Measurements from ENCODE around the gene ASTN2.

ASTN2 gene

DNA sequence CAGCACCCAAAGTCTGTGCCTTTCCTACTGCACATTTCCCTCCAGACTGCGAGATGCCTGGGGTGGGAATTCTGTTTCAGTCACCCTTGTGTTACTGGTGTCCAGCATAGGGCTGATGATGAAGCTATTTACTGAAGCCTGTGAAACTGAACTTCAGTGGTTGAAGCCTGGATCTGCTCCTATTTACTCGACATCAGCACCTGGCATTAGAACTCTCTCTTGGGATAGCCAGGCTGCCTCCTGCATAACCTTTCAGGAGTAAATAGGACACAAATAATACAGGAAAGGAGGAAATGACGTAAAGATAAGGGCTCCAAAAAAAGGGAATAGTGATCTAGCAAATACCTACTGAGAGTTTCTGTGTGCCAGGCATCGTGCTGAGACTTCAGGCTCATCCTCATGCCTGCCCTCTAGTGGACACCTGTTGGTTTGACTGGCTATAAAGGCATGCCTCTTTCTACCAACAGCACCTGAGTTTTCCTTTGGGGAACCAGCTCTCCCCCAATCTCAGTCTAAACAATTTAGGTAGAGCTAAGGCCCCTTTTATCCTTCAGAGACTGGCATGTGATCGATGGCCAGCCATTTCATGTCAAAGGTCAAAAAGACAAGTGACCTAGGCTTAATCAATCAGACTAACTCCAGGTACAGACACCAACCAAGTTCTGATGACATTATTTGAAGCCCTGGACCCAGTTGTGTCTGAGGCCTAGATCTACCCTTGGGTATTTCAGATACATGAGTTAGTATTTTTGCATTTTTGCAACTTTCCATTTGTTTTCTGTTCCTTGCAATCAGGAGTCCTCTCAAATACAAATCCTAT is 919.8 kb downstream of the ASTN2 start:
- DNase-seq, result peak; percentile 59

GRCh38 chr9:116493183-116493860 is 921.5 kb downstream of the ASTN2 start:
- DNase-seq, result no peak

DNA sequence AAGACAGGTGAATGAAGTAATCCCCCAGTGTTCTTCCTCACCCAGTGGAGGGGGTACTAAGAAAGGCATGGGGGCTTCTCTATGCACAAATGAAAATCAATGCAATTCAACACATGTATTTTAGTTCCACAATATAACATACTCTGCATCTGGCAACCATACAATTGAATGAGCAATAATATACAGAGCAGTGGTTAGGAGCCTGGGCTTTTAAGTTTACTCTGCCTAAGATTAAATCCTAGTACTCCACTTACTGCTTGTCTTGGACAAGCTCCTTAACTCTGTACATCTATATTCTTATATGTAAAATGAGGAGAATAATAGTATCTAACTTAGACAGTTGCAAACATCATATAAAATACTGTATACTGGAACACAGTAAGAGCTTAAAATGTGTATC is 923.2 kb downstream of the ASTN2 start:
- no peak for DNase-seq

DNA sequence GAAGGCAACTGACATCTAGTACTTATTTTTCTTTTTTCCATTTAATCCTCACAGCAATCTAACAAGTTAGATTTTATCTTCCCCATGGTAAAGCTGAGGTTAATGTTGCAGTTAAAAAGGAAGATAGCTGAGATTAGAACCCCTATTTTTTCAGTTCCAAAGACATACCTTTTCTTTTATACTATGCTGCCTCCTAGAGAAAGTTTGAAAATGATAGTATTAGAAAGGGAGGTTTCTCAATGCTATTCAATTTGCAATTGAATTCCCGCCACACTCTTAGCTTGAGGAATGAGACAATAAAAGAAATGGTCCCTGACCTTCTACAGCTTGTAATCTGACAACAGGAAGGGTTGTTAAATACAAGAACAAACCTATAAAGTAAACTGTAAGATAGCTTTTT is 923.6 kb downstream of the ASTN2 start:
- no peak for DNase-seq

- no peak for DNase-seq
Measured at GRCh38 chr9:116490321-116490720, 924.5 kb downstream of the ASTN2 start.

DNA sequence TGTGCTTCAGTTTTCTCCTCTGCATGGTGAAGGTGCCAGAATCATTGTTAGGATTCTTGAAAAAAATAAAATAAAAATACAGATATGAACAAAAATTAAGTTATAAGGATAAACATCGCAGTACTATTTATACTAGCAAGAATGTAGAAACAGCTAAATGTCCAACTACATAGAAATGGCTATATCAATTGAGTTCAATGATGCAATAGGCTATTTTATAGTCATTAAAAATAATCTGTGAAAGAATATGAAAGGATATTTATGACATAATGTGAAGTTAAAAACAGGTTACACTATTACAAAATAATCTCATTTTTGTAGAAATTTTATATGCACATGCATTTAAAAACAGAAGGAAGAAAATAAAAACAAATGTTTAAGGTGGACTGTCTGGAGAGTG is 926.5 kb downstream of the ASTN2 start:
- DNase-seq, result no peak

GRCh38 chr9:116484492-116485061 is 930.3 kb downstream of the ASTN2 start:
- DNase-seq, result no peak

DNA sequence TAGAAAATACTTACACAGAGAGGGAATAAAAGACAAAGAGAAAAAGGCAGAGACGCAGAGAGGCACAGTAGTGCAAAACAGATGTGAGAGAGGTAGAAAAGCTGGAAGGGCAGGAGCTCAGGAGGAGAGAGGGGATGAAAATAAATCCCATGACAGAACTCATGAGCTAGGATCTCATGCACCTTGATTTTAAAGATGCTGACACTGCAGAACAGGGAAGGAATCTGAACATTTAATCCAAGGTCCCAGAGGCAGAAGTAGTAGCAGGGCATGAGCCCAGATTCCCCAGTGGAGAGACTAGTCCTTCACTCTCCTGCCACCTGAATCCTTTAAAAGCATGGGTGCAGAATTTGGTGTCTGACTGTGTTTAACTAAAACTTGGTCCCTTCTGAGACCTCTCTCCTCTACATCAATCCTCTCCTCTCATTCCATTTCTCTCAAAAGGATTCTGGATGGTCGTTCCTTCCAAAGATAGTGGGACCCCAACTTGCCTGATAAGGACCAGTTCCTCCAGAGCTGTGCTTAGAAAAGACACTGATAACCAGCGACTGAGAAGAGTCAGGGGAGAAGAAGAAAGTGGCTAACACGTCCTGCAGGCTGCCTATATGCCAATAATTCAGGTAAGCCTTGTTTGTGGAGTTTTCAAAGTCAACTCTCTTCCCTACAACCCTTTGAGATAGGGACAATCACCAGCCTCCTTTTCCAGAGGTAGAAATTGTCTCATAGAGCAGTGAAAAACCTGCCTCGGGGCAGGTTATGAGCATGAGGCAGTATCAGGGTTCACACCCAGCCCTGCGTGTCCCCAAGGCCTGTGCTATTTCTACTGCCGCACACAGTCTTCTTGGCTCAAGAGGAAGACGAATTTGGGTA is 931.0 kb downstream of the ASTN2 start:
- no peak for DNase-seq

DNA sequence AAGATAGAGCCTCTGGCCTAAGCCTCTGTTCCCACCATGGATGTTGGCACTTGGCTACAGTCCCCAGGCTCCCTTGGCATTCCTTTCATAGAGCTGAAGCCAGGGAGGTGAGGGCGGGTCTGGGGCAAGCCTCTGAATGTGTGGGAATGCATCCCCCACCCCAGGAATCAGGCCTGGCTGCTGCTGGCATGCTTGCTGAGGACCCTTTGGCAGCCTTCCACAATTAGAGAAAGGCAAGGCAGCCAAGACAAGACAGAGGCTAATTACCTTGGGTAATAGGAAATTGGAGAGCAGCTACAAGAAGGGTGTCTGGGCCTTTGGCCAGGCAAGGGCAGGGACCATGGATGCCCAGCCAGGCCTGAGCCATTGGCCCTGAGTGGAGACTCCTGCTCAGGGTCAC is 932.1 kb downstream of the ASTN2 start:
- no peak for DNase-seq

GRCh38 chr9:116480700-116481099 is 934.2 kb downstream of the ASTN2 start:
- no peak for DNase-seq

GRCh38 chr9:116479967-116480366 is 934.9 kb downstream of the ASTN2 start:
- DNase-seq, result no peak

DNA sequence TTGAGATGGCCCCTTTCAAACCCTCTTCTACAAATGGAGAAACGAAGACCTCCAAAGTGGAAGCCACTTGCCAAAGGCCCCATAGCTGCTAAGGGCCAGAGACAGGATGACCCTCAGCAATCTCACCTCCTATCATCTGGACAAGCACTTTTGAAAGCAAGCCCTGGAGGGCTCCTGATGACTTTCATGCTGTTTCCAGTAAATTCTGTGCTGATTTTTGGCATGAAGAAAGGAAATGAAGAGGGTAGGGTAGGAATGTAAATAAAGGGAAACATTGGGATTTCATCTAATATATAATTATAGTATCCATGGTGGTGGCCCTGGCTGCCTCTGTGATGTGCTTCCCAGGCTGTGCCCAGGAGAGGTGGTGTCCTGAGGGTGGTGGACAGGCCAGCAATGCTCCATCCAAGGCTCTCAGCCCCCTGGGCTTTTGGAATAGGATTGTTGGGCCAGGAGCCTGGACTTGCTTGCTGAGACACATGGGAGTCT is 935.8 kb downstream of the ASTN2 start:
- DNase-seq, result no peak

- DNase-seq, result no peak
Measured at GRCh38 chr9:116477584-116478141, 937.2 kb downstream of the ASTN2 start.

- no peak for DNase-seq
Measured at GRCh38 chr9:116476935-116477381, 937.9 kb downstream of the ASTN2 start.

GRCh38 chr9:116476002-116476401 is 938.9 kb downstream of the ASTN2 start:
- no peak for DNase-seq

DNA sequence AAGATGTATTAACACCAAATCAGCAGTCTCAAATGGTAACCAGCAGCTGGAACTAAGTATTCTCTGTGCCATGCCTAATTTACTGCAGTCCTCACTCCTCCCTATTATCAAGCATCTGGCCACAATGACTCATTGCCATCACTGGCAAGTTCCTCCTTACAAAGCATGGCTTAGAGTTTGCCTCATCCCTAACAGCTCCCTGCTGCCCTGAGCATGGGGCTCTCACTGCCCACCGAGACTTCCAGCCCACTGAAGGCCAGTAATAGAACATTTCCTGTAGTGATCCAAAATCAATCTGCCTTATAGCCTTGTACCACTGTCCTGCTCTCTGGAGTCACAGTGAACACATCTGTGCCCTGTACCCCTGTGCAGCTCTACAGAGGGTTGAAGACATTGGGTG is 939.7 kb downstream of the ASTN2 start:
- no peak for DNase-seq

DNA sequence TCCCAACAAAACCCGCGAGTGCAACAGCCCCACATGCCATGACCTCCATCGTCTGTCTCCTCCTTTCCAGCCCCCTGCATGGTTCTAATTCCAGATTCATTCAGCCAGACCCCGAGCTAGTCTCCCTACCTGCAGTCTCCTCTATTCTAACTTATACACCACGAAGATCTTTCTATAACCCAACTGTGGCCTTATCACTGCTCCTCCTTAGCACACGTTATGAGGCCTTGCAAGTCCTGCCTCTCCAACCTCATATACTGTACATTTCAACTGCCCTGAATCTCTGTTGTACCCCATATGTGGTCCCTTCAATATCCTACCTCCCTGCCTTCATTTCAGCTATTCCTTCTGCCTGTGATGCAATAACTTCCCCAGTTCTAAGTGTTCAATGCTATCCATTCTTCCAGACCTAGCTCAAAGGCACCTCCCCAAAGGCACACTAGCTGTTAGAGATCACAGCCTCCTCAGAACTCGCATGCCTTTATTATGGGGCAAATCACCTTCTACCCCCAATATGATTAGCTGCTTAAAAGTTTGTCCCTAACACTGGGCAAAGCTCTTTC is 942.8 kb downstream of the ASTN2 start:
- DNase-seq, result no peak

GRCh38 chr9:116471093-116471906 is 943.6 kb downstream of the ASTN2 start:
- DNase-seq, result no peak

- DNase-seq, result no peak
Measured at GRCh38 chr9:116468793-116469527, 945.9 kb downstream of the ASTN2 start.

DNA sequence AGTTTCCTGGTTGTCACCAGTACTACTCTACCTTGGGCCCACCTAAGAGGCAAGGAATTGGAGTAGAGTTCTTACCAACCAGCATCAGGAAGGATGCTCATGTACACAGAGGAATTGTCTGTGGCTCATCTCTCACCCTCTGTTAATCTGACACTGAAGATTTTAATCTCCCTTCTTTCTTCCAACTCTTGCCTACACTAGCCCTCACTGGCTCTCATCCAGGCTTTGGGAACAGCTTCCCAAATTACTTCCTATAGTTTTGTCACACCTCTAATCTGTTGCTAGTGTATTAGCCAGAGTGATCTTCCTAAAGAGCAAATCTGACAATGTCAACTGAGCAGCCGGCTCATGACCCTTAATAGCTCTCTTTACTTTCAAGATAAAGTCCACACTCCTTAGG is 946.5 kb downstream of the ASTN2 start:
- DNase-seq, result no peak
